Measurements from ENCODE around the gene NCOA5. TPM values are rescaled to one million over a fixed set of nuclear protein-coding genes. Genes with fewer than 3 reads are reported as not detected.

The NCOA5 gene
- total and polyA plus RNA-seq, 10 of the 15 experiments (the other 5 are each of a cell fraction or from before 2014, with no cell fraction given): 7.7 to 38.1 (median 30.1) TPM

GRCh38 chr20:46099491-46100287 lies 9.9 kb upstream of the NCOA5 start:
- peak overlapping the region; percentile 45; the same call in 1 of the 2 replicates for H3K4me3 ChIP-seq
- intact Hi-C loops (cut with micrococcal nuclease; ENCODE audit: unreplicated experiment): no loop called here

More at GRCh38 chr20:46099491-46100287, 9.9 kb upstream of the NCOA5 start:
- peak overlapping the region; percentile 78 for H2AFZ ChIP-seq (ENCODE audit: control insufficient read depth, low read depth, low read length)
- TF ChIP-seq SMC3 (IDR thresholded peaks at IDR 0.05; ENCODE audit: borderline replicate concordance, low read length) (peak; percentile 51), USF1 (IDR thresholded peaks at IDR 0.05; ENCODE audit: borderline replicate concordance, extremely low read length, insufficient read depth, low read depth, low read length) (peak; percentile 53), BACH1 (IDR thresholded peaks at IDR 0.05; ENCODE audit: borderline replicate concordance) (no peak), RAD21 (IDR thresholded peaks at IDR 0.05; ENCODE audit: insufficient read depth, low read depth, low read length) (peak; percentile 65), STAT1 (conservative IDR thresholded peaks at IDR 0.05) (no peak), BHLHE40 (IDR thresholded peaks at IDR 0.05; ENCODE audit: borderline replicate concordance in 1 of 2, low read depth in 2 of 2, low read length in 1 of 2) (peak; percentile 34 to 69; a peak in 2 of 4 replicates), CTCF (IDR thresholded peaks at IDR 0.05 in 2 of 3, conservative IDR thresholded peaks at IDR 0.05 in 1 of 3; ENCODE audit: control insufficient read depth in 2 of 3, extremely low read depth in 1 of 3, insufficient read depth in 1 of 3, low read depth in 3 of 3, low read length in 3 of 3) (peak; percentile 35 to 68 (median 64); a peak in 4 of 6 replicates), PAX5 (IDR thresholded peaks at IDR 0.05; ENCODE audit: borderline replicate concordance, low read depth, low read length) (peak; percentile 97), BCLAF1 (IDR thresholded peaks at IDR 0.05) (no peak)
- DNase-seq (ENCODE audit: low read depth, low spot score): no peak
- SMC1A ChIA-PET (ENCODE audit: uncharacterized antibody, unreplicated experiment): interaction anchor here (0.7 to 2.9 kb wide), 10 partner anchors 8 to 300 kb away, joined by 3 to 11 read pairs (median 4); partner anchors contain the start of gene CD40
- no peaks in the 10 kb centered on the region; a peak in 1 of 4 replicates for H3K27me3 ChIP-seq (replicated peaks in 1 of 2; ENCODE audit: control insufficient read depth in 2 of 2, insufficient read depth in 2 of 2, low read length in 1 of 2)
- peaks cover 9% of the 10 kb centered on the region; the same call in 1 of the 2 replicates for H3K4me1 ChIP-seq (ENCODE audit: control insufficient read depth, insufficient read depth, low read length)
- CTCF ChIA-PET: interaction anchor here (0.7 to 2.7 kb wide), 13 partner anchors 8 to 77 kb away, joined by 3 to 18 read pairs (median 5); no protein-coding TSS in a partner anchor
- BruUV-seq (replicated peaks): no TSS peak
- in situ Hi-C loops (cut with MboI): no loop called here
- POLR2A ChIA-PET: interaction anchor here (1.5 kb wide), 1 partner anchor 21 kb away, joined by 3 read pairs; no protein-coding TSS in a partner anchor
- no peaks in the 10 kb centered on the region for H4K20me1 ChIP-seq (ENCODE audit: control insufficient read depth, insufficient read depth)
- H3K27ac ChIP-seq (ENCODE audit: control insufficient read depth, insufficient read depth): no peak overlapping the region
- RAD21 ChIA-PET (ENCODE audit: unreplicated experiment): interaction anchor here (0.6 to 1.4 kb wide), 5 partner anchors 8 to 249 kb away, joined by 3 to 7 read pairs (median 5); no protein-coding TSS in a partner anchor
- H3K36me3 ChIP-seq (ENCODE audit: control insufficient read depth in 2 of 2, insufficient read depth in 2 of 2, low read length in 1 of 2): no peaks in the 10 kb centered on the region
- H3K4me2 ChIP-seq (ENCODE audit: control insufficient read depth, insufficient read depth): peak overlapping the region; percentile 52
- no peak for FAIRE-seq
- no peaks in the 10 kb centered on the region for H3K79me2 ChIP-seq (ENCODE audit: control insufficient read depth, insufficient read depth, low read length)
- no peaks in the 10 kb centered on the region; the same call in 2 of the 3 replicates for H3K9me3 ChIP-seq (replicated peaks; ENCODE audit: control insufficient read depth, insufficient read depth, low read length)
- peak; percentile 99 for ATAC-seq
- H3K9ac ChIP-seq (ENCODE audit: control insufficient read depth, insufficient read depth, low read length): no peak overlapping the region
- WGBS (ENCODE audit: insufficient coverage, insufficient replicate concordance, low lambda C conversion rate, missing lambda C conversion rate): 17% methylated on average over 28 of the region's 48 CpGs

All from GM12878 (cell line).